ENCODE measurements around the gene OPCML.

OPCML gene

GRCh38 chr11:133338588-133338987 lies 193.7 kb downstream of the OPCML start:
- Histone ChIP-seq H3K4me2 (ENCODE audit: low read length) (no peak overlapping the region), H3K27ac (ENCODE audit: low read depth, low read length) (no peak overlapping the region), H3F3A (ENCODE audit: control insufficient read depth, insufficient read depth) (no peaks in the 10 kb centered on the region), H4K20me1 (ENCODE audit: control insufficient read depth, insufficient read depth, low read depth, low read length) (no peaks in the 10 kb centered on the region), H3K9me3 (ENCODE audit: control insufficient read depth, insufficient read depth, low read length) (no peaks in the 10 kb centered on the region), H3K79me2 (ENCODE audit: control insufficient read depth, low read length) (no peaks in the 10 kb centered on the region), H3K4me1 (ENCODE audit: control insufficient read depth, low read length) (no peaks in the 10 kb centered on the region), H3K4me3 (ENCODE audit: low read length) (no peak overlapping the region), H3K9me2 (replicated peaks; ENCODE audit: control insufficient read depth, low read length) (no peaks in the 10 kb centered on the region), H3K27me3 (ENCODE audit: control insufficient read depth, low read length) (no peaks in the 10 kb centered on the region), H3K36me3 (ENCODE audit: control insufficient read depth, low read length) (no peaks in the 10 kb centered on the region)
- TF ChIP-seq CTCF (IDR thresholded peaks at IDR 0.05; ENCODE audit: low read depth, low read length, poor library complexity, severe bottlenecking) (no peak), EZH2phosphoT487 (IDR thresholded peaks at IDR 0.05; ENCODE audit: borderline replicate concordance, low read length) (no peak)

- Histone ChIP-seq H3K4me3 (ENCODE audit: low read length) (no peak overlapping the region), H3K79me2 (ENCODE audit: control insufficient read depth, low read length) (no peaks in the 10 kb centered on the region), H3K9me3 (ENCODE audit: control insufficient read depth, insufficient read depth, low read length) (no peaks in the 10 kb centered on the region), H3K4me2 (ENCODE audit: low read length) (no peak overlapping the region), H3K9me2 (replicated peaks; ENCODE audit: control insufficient read depth, low read length) (no peaks in the 10 kb centered on the region), H3F3A (ENCODE audit: control insufficient read depth, insufficient read depth) (no peaks in the 10 kb centered on the region), H3K36me3 (ENCODE audit: control insufficient read depth, low read length) (no peaks in the 10 kb centered on the region), H4K20me1 (ENCODE audit: control insufficient read depth, insufficient read depth, low read depth, low read length) (no peaks in the 10 kb centered on the region), H3K27ac (ENCODE audit: low read depth, low read length) (no peak overlapping the region), H3K4me1 (ENCODE audit: control insufficient read depth, low read length) (no peaks in the 10 kb centered on the region), H3K27me3 (ENCODE audit: control insufficient read depth, low read length) (no peaks in the 10 kb centered on the region)
- no peak for TF ChIP-seq EZH2phosphoT487 (IDR thresholded peaks at IDR 0.05; ENCODE audit: borderline replicate concordance, low read length)
- TF ChIP-seq CTCF (IDR thresholded peaks at IDR 0.05; ENCODE audit: low read depth, low read length, poor library complexity, severe bottlenecking) = no peak
Observed at GRCh38 chr11:133337951-133338418, 194.3 kb downstream of the OPCML start.

- no peaks in the 10 kb centered on the region for H3K79me2 ChIP-seq (ENCODE audit: control insufficient read depth, low read length)
- H3K4me2 ChIP-seq (ENCODE audit: low read length) = no peak overlapping the region
- H3K4me3 ChIP-seq (ENCODE audit: low read length) = no peak overlapping the region
- no peaks in the 10 kb centered on the region for H3K27me3 ChIP-seq (ENCODE audit: control insufficient read depth, low read length)
- H3K36me3 ChIP-seq (ENCODE audit: control insufficient read depth, low read length) = no peaks in the 10 kb centered on the region
- H3K4me1 ChIP-seq (ENCODE audit: control insufficient read depth, low read length) = no peaks in the 10 kb centered on the region
- no peaks in the 10 kb centered on the region for H3K9me2 ChIP-seq (replicated peaks; ENCODE audit: control insufficient read depth, low read length)
- H3K27ac ChIP-seq (ENCODE audit: low read depth, low read length) = no peak overlapping the region
- TF ChIP-seq CTCF (IDR thresholded peaks at IDR 0.05; ENCODE audit: low read depth, low read length, poor library complexity, severe bottlenecking) = no peak
- no peak for TF ChIP-seq EZH2phosphoT487 (IDR thresholded peaks at IDR 0.05; ENCODE audit: borderline replicate concordance, low read length)
- no peaks in the 10 kb centered on the region for H4K20me1 ChIP-seq (ENCODE audit: control insufficient read depth, insufficient read depth, low read depth, low read length)
- no peaks in the 10 kb centered on the region for H3F3A ChIP-seq (ENCODE audit: control insufficient read depth, insufficient read depth)
- H3K9me3 ChIP-seq (ENCODE audit: control insufficient read depth, insufficient read depth, low read length) = no peaks in the 10 kb centered on the region
Observed at GRCh38 chr11:133337193-133337592, 195.1 kb downstream of the OPCML start.

Data from DOHH2 (cell line).